PFSK-1 (cell line): Measurements from ENCODE around the gene PANX1.

ENCODE experiments used
- POLR2AphosphoS5 ChIP-seq: IDR thresholded peaks from 2 replicates; pipeline ENCODE4 v1.6.1; 2012; ENCODE audit warnings: low read depth, mild to moderate bottlenecking, control low read depth, low read length, moderate library complexity
- REST ChIP-seq, 2 experiments: IDR thresholded peaks; 2 replicates each; pipeline versions ENCODE4 v1.6.1 to v1.8.0; 2011 to 2012; ENCODE audit warnings: low read depth in 2 of 2, low read length in 2 of 2, control low read depth in 1 of 2, inconsistent platforms in 1 of 2, mild to moderate bottlenecking in 1 of 2, moderate library complexity in 1 of 2; ENCODE audit not compliant: insufficient read depth in 1 of 2
- SIN3A ChIP-seq: IDR thresholded peaks from 2 replicates; pipeline ENCODE4 v1.6.1; 2012; ENCODE audit warnings: mild to moderate bottlenecking, low read length, moderate library complexity, borderline replicate concordance; ENCODE audit not compliant: insufficient read depth

DNA sequence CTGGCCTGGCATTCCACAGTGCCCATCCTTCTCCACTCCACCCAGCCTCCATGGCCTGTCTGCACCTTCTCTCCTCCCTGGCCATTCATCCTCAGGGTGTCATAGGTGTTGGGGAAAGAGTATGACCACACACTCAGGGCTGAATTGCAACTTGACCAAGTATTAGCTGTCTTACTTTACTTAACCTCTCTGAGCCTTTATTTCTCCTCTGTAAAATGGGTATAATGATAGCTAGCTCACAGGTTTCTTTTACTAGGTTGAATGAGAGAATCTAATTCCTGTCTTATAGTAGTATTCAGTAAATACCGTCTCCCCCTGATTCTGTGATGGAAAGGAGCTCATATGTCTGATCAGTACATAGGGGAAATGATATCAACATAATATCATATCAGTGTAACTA, 16.0 kb downstream of the PANX1 start:
- no peak for TF ChIP-seq REST (IDR thresholded peaks at IDR 0.05; ENCODE audit: insufficient read depth in 1 of 2, low read depth in 2 of 2, low read length in 2 of 2)
- TF ChIP-seq POLR2AphosphoS5, result no peak
- TF ChIP-seq SIN3A, result no peak
